NCI-H748 (cell line): ENCODE data around the gene SUPT6H.
"Not testable (repeated sequence)": the region's sequence is repeated elsewhere in the genome, so short reads cannot be mapped to it uniquely, and the experiment has no call there.

Experiments
- DNase-seq: peaks from one replicate; lab custom pipeline; 2025; ENCODE audit not compliant: unreplicated experiment; lab: John Stamatoyannopoulos, UW

Gene SUPT6H

DNA sequence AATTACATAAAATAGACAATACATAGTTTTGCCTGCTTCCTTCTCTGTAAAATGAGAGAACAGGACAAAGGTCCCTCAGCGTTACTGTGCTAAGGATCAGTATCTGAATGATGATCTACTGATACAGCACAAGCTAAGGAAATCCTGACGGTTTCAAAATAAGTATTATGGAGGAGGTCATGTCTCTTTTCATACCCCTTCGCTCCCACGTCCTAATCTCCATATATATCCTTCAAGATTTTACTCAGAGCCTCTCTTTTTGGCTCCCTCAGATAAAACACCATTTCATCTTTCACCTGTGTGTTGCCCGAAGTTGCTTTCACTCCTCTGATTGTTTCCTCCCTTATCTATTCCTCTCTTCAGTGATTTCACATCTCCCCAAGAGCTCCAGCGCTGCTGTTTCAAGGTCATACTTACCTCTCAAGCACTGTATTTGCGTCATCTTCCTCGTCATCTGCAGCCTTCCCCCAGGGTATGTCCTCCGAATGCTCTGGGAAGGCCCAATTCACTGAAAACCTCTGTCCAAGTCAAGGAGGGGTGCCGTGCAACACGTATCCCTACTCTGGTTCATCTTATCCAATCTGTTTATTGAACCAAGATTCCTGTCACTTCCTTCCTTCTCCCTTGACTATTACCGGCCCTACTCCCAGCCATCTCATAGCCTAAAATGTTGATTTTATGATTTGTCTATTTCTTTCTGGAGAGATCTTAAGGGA, 15.8 kb upstream of the SUPT6H start:
- DNase-seq = no peak

DNA sequence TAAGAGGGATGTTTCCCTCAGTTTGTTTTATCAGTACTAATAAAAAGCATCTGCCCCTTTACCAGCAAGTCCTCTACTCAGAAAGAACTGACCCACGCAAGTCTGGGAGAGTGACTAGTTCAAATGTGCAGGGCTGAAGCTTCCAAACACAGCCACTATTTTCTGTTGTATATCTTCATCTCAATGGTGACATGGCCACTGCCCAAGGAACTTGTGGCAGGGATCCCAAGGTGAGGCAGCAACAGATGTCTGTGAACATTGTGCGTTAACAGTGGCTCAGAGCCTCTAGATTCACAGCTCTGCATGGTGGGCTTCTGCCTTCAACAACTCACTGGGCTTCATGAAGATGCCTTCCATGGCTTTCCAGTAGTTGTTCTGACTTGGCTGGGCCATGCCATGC, 13.3 kb upstream of the SUPT6H start:
- no peak for DNase-seq

DNA sequence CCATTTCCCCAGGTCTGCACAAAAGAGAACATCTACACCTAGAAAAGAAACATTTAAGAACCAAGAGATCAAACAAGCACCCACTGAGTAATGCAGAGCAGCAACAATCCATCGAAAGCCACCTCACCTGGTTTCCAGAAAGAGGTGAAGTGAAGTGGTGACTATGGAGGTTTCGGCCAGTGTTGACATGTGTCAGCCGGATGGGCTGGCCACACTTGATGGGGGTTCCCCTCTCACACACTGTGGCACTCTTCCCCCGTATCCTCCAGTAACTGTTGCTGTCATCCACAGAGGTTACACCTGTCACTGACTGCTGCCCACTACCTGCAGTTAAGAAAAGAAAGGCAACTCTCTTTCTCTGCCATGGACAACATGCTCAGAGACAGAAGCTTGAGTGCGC, 6.8 kb upstream of the SUPT6H start:
- DNase-seq = no peak

DNA sequence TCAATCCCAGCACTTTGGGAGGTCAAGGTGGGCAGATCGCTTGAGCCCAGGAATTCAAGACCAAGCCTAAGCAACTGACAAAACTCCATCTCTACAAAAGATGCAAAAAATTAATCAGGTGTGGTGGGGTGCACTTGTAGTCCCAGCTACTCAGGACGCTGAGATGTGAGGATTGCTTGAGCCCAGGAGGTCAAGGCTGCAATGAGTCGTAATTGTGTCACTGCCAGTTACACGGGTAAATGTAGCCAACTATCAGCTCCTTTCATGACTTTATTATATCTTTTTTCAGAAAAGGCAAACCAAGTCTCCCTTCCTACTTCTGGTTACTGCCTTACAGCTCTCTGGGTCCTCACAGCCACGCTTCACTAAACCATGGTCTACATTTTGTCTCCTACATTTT, 4.2 kb upstream of the SUPT6H start:
- no peak for DNase-seq

DNA sequence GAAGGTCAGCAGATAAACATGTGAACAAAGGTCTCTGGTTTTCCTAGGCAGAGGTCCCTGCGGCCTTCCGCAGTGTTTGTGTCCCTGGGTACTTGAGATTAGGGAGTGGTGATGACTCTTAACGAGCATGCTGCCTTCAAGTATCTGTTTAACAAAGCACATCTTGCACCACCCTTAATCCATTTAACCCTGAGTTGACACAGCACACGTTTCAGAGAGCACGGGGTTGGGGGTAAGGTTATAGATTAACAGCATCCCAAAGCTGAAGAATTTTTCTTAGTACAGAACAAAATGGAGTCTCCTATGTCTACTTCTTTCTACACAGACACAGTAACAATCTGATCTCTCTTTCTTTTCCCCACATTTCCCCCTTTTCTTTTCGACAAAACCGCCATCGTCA, 3.7 kb upstream of the SUPT6H start:
- DNase-seq = not testable (repeated sequence)

DNA sequence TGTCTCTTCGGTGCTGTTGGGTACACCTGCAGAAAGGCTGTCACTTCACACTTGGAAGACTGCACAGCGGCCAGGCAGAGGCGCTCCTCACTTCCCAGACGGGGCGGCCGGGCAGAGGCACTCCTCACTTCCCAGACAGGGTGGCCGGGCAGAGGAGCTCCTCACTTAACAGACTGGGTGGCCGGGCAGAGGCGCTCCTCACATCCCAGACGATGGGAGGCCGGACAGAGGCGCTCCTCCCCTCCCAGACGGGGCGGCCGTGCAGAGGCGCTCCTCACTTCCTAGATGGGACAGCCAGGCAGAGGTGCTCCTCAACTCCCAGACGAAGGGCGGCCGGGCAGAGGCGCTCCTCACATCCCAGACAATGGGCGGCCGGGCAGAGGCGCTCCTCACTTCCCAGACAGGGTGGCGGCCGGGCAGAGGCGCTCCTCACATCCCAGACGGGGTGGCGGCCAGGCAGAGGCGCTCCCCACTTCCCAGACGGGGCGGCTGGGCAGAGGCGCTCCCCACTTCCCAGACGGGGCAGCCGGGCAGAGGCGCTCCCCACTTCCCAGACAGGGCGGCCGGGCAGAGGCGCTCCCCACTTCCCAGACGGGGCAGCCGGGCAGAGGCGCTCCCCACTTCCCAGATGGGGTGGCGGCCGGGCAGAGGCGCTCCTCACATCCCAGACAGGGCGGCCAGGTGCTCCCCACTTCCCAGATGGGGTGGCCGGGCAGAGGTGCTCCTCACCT, 3.1 kb upstream of the SUPT6H start:
- not testable (repeated sequence) for DNase-seq

DNA sequence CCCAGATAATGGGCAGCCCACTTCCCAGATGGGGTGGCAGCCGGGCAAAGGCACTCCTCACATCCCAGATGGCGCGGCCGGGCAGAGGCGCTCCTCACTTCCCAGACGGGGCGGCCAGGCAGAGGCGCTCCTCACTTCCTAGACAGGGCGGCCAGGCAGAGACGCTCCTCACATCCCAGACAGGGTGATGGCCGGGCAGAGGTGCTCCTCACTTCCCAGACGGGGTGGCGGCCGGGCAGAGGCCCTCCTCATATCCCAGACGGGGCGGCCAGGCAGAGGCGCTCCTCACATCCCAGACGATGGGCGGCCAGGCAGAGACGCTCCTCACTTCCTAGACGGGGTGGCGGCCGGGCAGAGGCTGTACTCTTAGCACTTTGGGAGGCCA, 2.5 kb upstream of the SUPT6H start:
- DNase-seq = not testable (repeated sequence)

DNA sequence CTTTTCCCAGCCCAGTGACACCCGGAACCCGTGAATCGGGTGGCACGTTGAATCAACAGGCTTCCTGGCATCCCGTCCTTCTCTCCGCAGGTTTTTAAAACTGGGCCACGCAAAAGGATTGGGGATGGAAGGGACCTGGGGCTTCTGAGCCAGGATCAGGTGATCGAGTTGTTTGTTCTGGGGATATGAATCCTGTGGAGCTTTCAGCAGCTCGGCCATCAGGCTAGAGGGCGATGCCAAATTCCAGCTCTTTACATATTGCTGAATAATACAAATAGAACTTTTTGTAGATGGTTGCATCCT, 473 bp downstream of the SUPT6H start:
- DNase-seq = peak; percentile 51

DNA sequence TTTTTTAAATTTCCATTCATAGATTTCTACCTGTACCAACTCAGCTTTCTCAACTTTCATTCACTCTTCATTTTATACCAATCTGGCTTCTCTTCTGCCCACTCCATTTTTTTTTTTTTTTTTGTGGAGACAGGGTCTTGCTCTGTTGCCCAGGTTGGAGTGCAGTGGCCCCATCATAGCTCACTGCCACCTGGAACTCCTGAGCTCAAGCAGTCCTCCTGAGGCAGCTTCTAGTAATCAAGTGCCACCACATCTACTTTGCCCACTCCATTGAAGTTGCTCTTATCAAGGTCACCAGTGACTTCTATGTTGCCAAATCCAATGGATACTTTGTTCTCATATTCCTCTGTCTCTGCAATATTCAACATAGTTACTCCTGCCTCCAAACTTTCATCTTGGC, 1.7 kb downstream of the SUPT6H start:
- no peak for DNase-seq

DNA sequence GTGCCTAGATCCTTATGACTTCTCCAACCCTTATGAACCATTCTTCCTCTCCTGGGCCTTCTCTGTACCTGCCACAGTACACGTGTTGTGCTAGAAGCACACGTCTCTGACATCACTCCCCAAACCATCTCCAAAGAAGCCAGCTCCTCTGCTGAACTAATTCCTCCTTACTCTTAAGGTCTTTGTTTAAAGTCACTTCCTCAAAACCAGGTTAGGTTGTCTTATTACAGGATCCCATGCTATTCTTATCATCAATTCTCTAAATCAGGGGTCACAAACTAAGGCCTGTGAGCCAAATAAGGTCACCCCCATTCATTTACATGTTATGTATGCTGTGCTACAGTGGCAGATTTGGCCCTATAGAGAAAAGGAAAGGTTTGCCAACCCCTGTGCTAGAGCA, 4.0 kb downstream of the SUPT6H start:
- DNase-seq = no peak

DNA sequence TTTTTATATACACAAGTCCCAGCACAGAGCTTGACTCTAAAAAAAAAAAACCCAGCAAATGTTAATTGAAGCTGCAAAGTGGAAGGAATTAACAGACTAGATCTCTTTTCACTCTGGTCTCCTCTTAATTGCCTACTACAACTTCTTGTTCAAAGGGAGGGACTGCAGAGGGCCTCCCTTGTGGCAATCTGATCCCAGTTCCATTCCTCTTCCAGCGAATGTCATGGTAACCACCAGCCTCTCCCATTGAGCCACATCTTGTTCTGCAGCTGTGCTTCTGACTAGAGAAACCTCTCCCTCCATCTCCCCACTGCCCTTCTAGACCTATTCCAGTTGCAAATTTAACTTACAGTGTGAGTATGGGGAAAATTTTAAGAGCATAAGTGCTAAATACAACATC, 5.9 kb downstream of the SUPT6H start:
- no peak for DNase-seq

DNA sequence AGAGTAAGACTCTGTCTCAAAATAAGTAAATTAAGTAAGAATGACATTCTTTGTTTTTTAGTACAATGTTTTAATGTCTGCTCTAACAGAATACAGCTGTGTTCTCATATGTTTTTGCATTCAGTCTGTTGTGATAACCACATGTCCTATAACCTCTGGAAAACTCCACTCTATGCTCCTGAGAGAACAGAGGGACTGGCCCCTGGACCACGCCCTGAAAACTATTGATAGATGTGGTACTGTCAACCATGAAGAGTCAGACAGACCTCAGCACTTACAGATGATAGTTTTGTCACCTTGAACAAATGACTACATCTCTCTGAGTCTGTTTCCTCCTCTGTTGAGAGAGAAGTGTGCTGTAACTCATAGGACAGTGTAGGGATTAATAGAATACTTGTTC, 7.9 kb downstream of the SUPT6H start:
- DNase-seq = no peak

DNA sequence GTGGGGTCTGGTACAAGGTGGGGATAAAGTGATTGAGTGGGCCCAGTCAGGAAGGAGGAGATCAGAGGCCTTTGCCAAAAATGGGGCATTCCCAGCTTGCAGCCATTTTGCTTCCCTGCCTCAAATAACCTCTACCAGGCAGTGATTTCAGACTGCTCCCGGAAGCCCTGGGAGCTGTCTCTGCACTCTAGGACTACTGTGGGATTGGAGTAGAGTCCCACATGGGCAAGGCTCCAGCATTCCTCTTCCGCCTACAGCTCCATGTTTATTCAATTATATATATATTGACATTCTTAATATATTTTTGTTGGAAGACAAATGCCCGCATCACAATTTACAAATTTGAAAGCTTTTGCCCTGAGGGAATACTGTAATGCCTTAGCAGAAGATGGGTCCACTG, 13.5 kb downstream of the SUPT6H start:
- no peak for DNase-seq

DNA sequence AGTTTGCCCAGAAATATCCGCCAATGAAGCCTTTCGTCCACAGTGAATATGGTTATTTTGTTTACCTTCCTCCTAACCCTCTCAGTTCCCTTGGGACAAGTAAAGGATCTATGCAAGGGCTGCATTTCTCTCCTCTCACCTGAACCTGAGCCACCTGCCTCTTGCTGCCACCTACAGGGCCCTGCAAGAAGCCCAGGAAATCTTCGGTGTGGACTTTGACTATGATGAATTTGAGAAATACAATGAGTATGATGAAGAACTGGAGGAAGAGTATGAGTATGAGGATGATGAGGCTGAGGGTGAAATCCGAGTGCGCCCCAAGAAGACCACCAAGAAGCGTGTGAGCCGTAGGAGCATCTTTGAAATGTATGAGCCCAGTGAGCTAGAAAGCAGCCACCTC, 14.0 kb downstream of the SUPT6H start:
- peak; percentile 17 for DNase-seq

DNA sequence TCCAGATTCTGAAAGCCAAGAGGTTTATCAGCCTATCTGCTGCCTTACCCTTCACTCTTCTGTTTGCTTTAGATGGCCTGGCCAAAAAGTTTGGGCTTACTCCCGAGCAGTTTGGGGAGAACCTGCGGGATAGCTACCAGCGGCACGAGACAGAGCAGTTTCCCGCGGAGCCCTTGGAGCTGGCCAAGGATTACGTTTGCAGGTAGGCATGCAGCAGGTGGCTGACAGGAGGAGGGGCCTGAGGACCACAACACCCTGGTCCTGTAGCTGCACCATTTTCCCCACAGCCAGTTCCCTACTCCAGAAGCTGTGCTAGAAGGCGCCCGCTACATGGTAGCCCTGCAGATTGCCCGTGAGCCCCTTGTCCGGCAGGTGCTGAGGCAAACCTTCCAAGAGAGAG, 20.6 kb downstream of the SUPT6H start:
- DNase-seq = no peak

DNA sequence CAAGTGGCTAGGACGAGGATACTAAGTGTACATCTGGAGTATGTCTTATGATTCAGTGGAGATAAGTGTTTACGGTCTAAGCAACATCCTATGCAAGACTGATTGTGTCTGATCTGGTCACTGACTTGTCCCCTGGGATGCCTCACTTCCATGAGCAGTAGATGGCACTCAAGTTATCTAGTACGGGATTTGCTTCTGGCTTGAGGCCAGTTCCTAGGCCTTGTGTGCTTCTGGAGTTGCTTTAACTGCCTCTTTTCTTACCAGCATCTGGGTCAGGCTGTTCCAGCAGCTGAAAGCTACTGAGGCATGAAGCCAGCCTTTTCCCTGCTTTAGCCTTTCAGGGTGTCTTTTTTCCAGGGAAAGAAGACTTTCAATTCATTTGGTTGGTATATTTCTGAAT, 23.0 kb downstream of the SUPT6H start:
- DNase-seq = no peak

DNA sequence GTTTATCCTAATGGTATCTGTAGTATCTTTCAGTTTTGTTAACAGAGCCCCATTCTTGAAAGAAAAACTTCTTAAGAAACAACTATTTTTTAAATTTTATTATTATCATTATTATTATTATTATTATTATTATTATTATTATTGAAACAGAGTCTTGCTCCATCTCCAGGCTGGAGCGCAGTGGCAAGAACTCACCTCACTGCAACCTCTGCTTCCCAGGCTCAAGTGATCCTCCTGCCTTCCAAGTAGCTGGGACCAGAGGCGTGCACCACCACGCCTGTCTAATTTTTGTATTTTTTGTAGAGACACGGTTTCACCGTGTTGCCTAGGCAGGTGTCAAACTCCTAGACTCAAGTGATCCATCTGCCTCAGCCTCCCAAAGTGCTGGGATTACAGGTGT, 23.4 kb downstream of the SUPT6H start:
- no peak for DNase-seq

DNA sequence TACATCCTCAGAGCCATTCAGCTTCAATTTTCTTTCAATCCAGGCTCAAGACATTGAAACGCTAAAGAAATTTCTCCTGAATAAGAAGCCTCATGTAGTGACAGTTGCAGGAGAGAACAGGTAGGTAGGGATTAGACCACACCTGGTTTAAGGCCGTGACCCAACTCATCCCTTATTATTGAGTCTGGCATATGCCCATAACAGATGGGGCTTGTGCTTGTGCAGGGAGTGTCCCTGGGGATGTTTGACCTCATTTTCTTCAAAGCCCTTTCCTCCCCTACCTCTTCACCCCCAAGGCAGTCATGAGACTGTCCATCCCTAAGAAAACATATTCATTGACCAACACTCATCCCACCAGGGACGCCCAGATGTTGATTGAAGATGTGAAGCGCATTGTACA, 24.3 kb downstream of the SUPT6H start:
- DNase-seq = no peak

DNA sequence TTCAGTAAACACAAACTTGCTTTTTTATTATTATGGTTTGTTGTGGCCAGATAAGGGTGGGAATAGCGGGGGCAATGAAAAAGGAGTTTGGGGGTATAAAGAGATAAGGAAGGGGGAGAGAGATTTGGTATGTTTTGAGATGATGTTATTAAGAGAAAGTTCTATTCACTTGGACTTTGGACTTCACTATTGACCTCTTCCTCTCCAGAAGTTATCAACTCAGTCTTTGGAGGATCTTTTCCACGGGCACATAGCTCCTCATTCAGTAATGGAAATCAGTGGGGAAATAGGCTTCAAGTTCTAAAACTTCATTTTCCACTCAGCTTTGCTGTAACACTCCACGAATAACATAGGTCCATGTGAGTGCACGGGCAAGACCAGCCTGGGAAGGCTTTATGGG, 26.5 kb downstream of the SUPT6H start:
- DNase-seq = no peak

DNA sequence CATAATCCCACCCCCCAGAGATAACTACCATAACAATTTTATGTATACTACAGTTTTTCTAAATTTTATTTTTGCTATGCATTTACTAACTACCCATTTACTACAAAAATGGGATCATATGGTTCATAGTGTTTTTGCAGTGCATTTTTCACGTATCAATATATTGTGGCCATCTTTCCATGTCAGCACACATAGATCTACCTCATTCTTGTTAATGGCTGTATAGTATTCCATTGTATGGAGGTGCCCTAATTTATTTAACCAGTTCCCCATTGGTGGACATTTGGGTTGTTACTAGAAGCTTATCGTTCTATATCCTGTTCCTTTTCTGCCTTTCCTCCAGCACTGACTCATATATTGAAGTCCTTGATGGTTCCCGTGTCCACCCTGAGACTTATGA, 27.0 kb downstream of the SUPT6H start:
- no peak for DNase-seq

DNA sequence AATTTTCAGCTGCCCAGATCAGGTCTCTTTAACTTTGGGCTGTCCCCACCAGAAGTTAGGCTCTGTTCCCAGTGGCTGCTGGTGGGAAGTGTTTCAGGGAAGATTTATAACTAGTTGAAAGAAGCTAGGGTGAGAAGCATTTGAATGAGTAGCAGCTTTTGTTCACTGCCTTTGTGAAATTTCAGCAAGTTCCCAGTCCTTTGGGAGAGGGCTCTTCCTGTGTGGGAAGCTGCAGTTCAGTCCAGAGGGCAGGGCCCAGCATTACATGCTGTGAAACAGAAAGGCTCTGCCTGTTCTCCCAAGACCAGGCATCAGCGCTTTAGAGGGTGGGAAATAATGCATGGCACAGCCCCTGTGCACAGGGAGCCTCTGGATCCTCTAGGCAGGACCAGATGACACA, 31.9 kb downstream of the SUPT6H start:
- no peak for DNase-seq

DNA sequence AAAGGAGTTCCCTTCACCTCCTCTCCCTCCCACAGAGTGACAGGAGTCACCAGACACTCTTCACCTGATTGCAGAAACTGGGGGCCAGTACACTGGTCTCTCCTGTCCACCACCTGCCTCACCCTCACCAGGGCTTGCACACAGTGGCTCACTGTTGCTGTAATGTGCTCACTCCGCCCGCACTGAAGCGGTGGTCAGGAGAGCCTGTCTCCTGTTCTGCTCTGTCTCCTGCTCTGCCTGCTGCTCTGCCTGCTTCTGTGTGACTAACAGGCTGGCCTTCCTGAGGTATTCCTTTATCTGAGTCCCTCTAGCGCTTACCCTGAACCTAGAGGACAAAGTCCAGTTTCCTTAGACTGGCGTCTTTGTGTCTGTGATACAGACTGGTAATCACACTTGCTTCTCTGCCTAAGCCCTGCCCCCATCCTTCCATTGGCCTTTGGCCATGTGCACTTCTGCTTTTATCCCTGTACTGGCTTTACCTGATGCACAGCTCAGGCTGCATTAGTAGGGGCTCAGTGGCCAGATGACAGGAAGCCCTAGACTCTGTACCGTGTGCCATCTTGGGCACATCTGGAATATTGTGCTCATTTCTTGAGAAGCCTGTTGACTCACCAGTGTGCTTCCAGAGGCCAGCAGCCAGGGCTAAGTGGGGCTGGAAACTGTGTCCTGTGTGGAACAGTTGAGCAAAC, 36.4 kb downstream of the SUPT6H start:
- no peak for DNase-seq

DNA sequence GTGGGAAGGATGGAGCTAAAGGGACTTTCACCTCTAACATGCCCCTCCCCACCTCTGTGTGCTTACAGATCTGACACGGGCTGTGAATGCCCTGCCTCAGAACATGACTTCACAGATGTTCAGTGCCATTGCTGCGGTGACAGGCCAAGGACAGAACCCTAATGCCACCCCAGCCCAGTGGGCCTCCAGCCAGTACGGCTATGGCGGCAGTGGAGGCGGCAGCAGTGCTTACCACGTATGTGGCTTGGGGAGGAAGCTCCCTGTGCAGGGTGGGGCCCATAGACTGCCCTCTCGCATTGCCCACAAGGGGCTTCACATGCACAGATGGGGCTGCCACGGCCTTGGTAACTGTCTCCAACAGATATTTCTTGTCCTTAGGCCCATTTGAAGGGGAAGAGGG, 38.3 kb downstream of the SUPT6H start:
- DNase-seq = no peak
